HG02798 (cell line): ENCODE measurements around the gene KCTD13.

ENCODE experiments used
- ATAC-seq: cut with Tn5 transposase; IDR thresholded peaks from one replicate; pipeline ENCODE4 v1.9.1; 2021; ENCODE audit warnings: mild to moderate bottlenecking; ENCODE audit not compliant: unreplicated experiment, poor library complexity

Gene KCTD13

DNA sequence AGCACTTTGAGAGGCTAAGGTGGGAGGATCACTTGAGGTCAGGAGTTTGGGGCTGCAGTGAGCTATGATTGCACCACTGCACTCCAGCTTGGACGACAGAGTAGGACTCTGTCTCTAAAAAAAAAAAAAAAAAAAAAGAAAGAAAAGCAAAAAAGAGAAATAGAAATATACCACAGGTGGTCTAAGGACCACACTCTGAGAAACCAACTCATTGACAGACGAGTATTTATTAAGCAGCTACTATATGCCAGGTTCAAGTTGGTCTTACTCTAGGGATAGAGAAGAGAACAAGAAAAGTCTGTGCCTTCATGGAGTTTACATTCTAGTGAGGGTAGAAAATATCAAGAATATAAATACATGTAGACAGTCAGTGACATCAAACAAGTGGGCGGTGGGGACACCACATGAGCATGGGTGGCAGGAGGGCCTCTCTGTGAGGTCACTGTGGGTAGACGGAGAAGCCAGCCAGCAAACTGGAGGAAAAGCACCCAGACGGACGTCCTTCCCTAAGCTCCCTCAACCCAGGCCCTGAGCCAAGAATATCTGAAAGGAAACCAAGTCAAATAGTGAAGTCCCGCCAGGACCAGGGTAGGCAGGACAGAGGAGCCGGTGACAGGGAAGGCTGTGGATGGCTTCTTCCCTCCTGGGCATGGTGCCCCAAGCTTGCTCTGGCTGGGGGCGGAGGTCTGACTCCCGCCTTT is 67.7 kb downstream of the KCTD13 start:
- ATAC-seq: no peak

- ATAC-seq: no peak
Measured at GRCh38 chr16:29857133-29857760, 68.8 kb downstream of the KCTD13 start.
